SJSA1 (cell line): ENCODE results near the gene TBC1D25. TPM values are rescaled to one million over a fixed set of nuclear protein-coding genes. Genes with fewer than 3 reads are reported as not detected.
A peak's percentile ranks its signal among the peaks of the same experiment; 100 is the strongest.
"Not testable (repeated sequence)": the region's sequence is repeated elsewhere in the genome, so short reads cannot be mapped to it uniquely, and the experiment has no call there.

Experiments
- DNase-seq, 2 experiments: peaks; one replicate each; pipeline ENCODE4 v3.0.0-alpha.2; 2015 to 2020; ENCODE audit warnings: low spot score in 2 of 2, low read depth in 1 of 2
- H3K27ac ChIP-seq: fragments of 250-450 bp; sonication (Bioruptor Pico); 2 replicates; pipeline ENCODE4 v1.5.1; 2020; ENCODE audit warnings: mild to moderate bottlenecking, moderate library complexity
- H3K27me3 ChIP-seq: fragments of 250-450 bp; sonication (Bioruptor Pico); replicated peaks from 2 replicates; pipeline ENCODE4 v1.5.1; 2020; ENCODE audit warnings: mild to moderate bottlenecking, moderate library complexity
- H3K36me3 ChIP-seq: fragments of 250-450 bp; sonication (Bioruptor Pico); 2 replicates; pipeline ENCODE4 v1.5.1; 2020; ENCODE audit warnings: mild to moderate bottlenecking
- H3K4me1 ChIP-seq: fragments of 250-450 bp; sonication (Bioruptor Pico); replicated peaks from 2 replicates; pipeline ENCODE4 v1.6.1; 2021; ENCODE audit warnings: mild to moderate bottlenecking
- H3K4me3 ChIP-seq: fragments of 250-450 bp; sonication (Bioruptor Pico); 2 replicates; pipeline ENCODE4 v1.5.1; 2020; ENCODE audit warnings: mild to moderate bottlenecking
- H3K9me3 ChIP-seq: fragments of 250-450 bp; sonication (Bioruptor Pico); replicated peaks from 2 replicates; pipeline ENCODE4 v1.5.1; 2020; ENCODE audit warnings: mild to moderate bottlenecking
- total RNA-seq: library from RNA; depleted of rRNA; stranded (reverse); fragments of >200 nt; shearing (Covaris generic); gene quantifications from 2 replicates; pipeline ENCODE4 v1.2.3, GENCODE V29; 2014

Gene TBC1D25
- total RNA-seq, 1 experiment from 2014 or later: 6.5 TPM

DNA sequence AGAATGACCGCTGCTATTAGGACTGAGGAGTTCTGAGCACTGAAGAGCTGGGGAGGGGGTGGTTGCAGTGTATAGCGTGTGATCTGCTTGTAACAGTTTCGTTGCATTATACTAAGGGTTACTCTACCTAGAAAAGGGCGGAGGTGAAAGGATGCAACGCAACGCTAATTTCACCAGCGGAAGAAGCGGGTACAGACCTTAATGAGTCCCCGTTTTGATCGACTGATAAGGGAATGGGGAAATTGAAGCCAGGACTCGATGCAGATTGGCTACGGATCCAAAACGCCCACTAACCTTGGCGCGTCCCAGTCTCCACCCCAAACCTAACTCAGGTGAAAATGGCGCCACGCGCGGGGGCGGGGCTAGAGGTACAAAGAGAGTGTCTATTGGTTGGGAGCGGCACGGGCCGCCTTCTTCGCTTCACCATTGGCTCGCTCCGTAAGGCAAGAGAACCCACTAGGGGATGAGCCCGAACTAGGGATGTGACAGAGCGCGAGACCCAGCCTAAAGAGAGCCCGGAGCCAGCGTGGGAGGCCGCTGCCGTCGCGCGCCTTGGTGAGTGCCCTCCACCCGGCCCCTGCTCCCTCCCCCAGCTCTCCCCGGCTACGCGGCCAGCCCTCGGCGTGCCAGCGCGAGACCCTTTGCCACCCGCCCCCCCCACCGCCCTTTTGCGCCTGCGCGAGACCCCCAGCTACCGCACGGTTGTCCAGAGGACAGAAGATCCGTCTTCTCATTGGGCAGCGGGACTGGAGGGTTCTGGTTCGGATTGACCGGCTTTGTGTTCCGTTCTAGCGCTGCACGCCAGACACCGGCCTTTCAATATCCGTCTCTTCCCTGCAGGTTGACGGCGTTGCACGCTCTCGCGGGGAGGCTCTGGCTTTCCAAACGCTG is 17.9 kb upstream of the TBC1D25 start, which contains the start of gene EBP:
TSS of gene EBP (plus strand) at position 456 of the 891 bp plus-strand sequence. CDS start 1,964 bp downstream, outside the sequence.
- H3K27ac ChIP-seq: no peak within 1 kb of the TSS
- H3K36me3 ChIP-seq: peaks cover 4% of the 10 kb centered on the region; the same call in 1 of the 2 replicates
- H3K27me3 ChIP-seq: no peaks in the 10 kb centered on the region
- peak; percentile 62 to 81 for DNase-seq
- peak within 1 kb of the TSS; percentile 50 for H3K4me3 ChIP-seq
- H3K9me3 ChIP-seq: no peaks in the 10 kb centered on the region
- no peaks in the 10 kb centered on the region for H3K4me1 ChIP-seq

DNA sequence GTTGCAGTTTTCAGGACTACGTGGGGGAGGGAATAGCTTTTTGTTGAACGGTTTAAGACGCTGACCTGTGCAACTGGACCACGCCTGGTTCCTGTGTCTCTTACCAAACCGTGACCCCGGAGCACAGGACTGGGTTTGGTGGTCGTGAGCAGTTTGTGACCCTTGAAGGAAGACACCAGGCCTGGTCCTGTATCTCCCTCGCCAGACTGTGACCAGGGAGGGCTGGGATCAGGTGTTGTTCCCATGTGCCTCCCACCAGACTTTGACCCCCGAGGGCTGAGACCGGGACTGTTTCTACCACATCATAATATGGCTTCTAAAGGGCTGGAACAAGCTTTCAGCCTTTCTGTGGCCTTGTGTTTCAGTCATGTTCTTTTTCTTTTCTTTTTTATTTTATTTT is 17.2 kb upstream of the TBC1D25 start:
- peak overlapping the region; percentile 50 for H3K4me3 ChIP-seq
- H3K4me1 ChIP-seq: no peaks in the 10 kb centered on the region
- peak in 1 of 2 experiments; percentile 11 for DNase-seq
- H3K27ac ChIP-seq: no peak overlapping the region
- H3K27me3 ChIP-seq: no peaks in the 10 kb centered on the region
- H3K9me3 ChIP-seq: no peaks in the 10 kb centered on the region
- H3K36me3 ChIP-seq: peaks cover 9% of the 10 kb centered on the region; the same call in 1 of the 2 replicates

DNA sequence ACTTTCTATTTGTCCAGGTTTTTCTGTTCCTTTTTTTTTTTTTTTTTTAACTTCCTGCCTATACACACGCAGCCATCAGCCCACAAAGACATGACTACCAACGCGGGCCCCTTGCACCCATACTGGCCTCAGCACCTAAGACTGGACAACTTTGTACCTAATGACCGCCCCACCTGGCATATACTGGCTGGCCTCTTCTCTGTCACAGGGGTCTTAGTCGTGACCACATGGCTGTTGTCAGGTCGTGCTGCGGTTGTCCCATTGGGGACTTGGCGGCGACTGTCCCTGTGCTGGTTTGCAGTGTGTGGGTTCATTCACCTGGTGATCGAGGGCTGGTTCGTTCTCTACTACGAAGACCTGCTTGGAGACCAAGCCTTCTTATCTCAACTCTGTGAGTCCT is 15.8 kb upstream of the TBC1D25 start:
- Histone ChIP-seq H3K9me3 (no peaks in the 10 kb centered on the region), H3K36me3 (peaks cover 11% of the 10 kb centered on the region; the same call in 1 of the 2 replicates), H3K27ac (no peak overlapping the region)

DNA sequence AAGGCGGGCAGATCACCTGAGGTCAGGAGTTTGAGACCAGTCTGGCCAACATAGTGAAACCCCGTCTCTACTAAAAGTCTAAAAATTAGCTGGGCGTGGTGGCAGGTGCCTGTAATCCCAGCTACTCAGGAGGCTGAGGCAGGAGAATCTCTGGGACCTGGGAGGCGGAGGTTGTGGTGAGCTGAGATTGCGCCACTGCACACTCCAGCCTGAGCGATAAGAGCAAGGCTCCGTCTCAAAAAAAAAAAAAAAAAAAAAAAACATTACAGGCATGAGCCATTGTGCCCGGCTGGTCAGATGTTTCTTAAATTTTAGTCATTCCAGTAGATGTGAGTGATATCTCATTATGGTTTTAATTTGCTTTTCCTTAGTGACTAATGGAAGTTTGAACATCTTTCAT is 13.7 kb upstream of the TBC1D25 start:
- H3K27me3 ChIP-seq, DNase-seq, H3K27ac ChIP-seq, H3K4me3 ChIP-seq, H3K9me3 ChIP-seq, H3K4me1 ChIP-seq: not testable (repeated sequence)
- peaks cover 11% of the 10 kb centered on the region; the same call in 1 of the 2 replicates for H3K36me3 ChIP-seq

More for the DNA sequence above, 15.8 kb upstream of the TBC1D25 start:
- Histone ChIP-seq H3K27me3 (no peaks in the 10 kb centered on the region), H3K4me1 (no peaks in the 10 kb centered on the region), H3K4me3 (no peak overlapping the region)
- DNase-seq: no peak

DNA sequence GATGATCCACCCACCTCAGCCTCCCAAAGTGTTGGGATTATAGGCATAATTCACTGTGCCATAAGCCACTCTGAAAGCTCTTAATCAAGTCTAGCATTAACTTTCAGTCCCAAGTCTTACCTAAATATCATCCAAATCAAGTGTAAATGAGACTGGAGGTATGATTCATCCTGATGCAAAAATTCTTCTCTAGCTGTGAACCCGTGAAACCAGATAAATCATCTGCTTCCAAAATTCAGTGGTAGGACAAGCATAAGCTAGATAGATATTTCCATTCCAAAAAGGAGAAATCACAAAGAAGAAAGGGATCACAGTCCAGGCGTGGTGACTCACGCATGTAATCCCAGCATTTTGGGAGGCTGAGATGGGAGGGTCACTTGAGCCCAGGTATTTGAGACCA is 8.8 kb upstream of the TBC1D25 start:
- no peak for DNase-seq
- Histone ChIP-seq H3K27me3 (no peaks in the 10 kb centered on the region), H3K4me1 (peaks cover 16% of the 10 kb centered on the region), H3K36me3 (peaks cover 8% of the 10 kb centered on the region; the same call in 1 of the 2 replicates), H3K9me3 (no peaks in the 10 kb centered on the region), H3K27ac (0 out of 2 replicates have a peak overlapping the region, but pooled peaks have one; percentile 74), H3K4me3 (no peak overlapping the region)

GRCh38 chrX:48531358-48531959 is 8.1 kb upstream of the TBC1D25 start:
- Histone ChIP-seq H3K4me3 (no peak overlapping the region), H3K27ac (peak overlapping the region; percentile 74), H3K36me3 (peaks cover 8% of the 10 kb centered on the region; the same call in 1 of the 2 replicates), H3K27me3 (no peaks in the 10 kb centered on the region), H3K9me3 (no peaks in the 10 kb centered on the region), H3K4me1 (peaks cover 16% of the 10 kb centered on the region)
- DNase-seq: peak; percentile 52 to 57

GRCh38 chrX:48532161-48532560 is 7.4 kb upstream of the TBC1D25 start:
- DNase-seq: no peak

DNA sequence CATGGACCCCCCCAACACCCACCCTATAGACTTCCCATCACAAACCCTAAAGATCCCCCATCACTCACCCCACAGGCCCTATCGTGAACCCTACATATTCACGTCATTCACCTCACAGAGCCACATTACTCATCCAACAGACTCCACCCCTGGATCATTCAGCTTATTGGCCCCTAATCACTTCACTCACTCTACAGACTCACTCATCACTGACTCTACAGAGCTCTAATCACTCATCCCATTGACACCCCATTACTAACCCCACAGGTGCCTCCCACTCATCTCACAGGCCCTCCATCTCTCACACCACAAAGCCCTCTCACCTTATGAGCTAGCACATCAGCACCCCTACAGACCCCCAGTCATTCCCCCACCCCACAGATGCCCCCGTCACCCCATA is 6.3 kb upstream of the TBC1D25 start:
- Histone ChIP-seq H3K36me3 (no peaks in the 10 kb centered on the region), H3K4me3 (no peak overlapping the region), H3K9me3 (no peaks in the 10 kb centered on the region), H3K4me1 (peaks cover 16% of the 10 kb centered on the region), H3K27ac (no peak overlapping the region), H3K27me3 (no peaks in the 10 kb centered on the region)
- DNase-seq: no peak

More at GRCh38 chrX:48532161-48532560, 7.4 kb upstream of the TBC1D25 start:
- H3K4me1 ChIP-seq: peaks cover 16% of the 10 kb centered on the region
- no peaks in the 10 kb centered on the region for H3K9me3 ChIP-seq
- no peaks in the 10 kb centered on the region for H3K27me3 ChIP-seq
- no peak overlapping the region for H3K4me3 ChIP-seq
- H3K27ac ChIP-seq: peak overlapping the region; percentile 74
- peaks cover 2% of the 10 kb centered on the region; the same call in 1 of the 2 replicates for H3K36me3 ChIP-seq

- Histone ChIP-seq H3K27me3 (no peaks in the 10 kb centered on the region), H3K27ac (peak overlapping the region; percentile 68)
Measured at GRCh38 chrX:48538641-48539344, 721 bp upstream of the TBC1D25 start.

GRCh38 chrX:48540028-48540375 is 488 bp downstream of the TBC1D25 start:
- peak overlapping the region; percentile 62 for H3K4me3 ChIP-seq
- H3K27me3 ChIP-seq: no peaks in the 10 kb centered on the region
- peak in 1 of 2 experiments; percentile 48 for DNase-seq
- peaks cover 10% of the 10 kb centered on the region for H3K4me1 ChIP-seq
- H3K9me3 ChIP-seq: no peaks in the 10 kb centered on the region
- peak overlapping the region; percentile 68 for H3K27ac ChIP-seq
- H3K36me3 ChIP-seq: 0 out of 2 replicates have a peak, but pooled peaks cover 2% of the 10 kb centered on the region

More at GRCh38 chrX:48538641-48539344, 721 bp upstream of the TBC1D25 start:
- DNase-seq: no peak
- no peaks in the 10 kb centered on the region for H3K9me3 ChIP-seq
- H3K4me1 ChIP-seq: peaks cover 10% of the 10 kb centered on the region
- H3K4me3 ChIP-seq: peak overlapping the region; percentile 62
- H3K36me3 ChIP-seq: 0 out of 2 replicates have a peak, but pooled peaks cover 2% of the 10 kb centered on the region

DNA sequence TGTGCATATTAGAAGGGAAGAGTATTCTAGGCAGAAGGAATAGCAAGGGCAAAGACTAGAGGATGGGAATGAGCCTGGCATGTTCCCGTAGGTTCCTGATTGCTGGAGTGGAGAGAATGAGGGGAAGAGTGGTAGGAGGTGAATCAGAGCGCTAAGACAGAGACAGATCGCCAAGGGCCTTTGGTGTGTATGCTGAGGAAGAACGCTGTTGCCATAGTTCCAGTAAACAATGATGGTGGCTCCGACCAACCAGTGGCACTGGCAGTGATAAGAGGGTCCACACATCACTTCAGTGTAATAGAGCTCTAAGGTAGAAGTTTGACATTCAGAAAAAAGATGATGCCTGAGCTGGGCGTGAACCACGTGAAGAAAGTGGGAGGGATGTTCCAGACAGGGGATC is 966 bp downstream of the TBC1D25 start:
- DNase-seq: no peak
- H3K9me3 ChIP-seq: no peaks in the 10 kb centered on the region
- peak overlapping the region; percentile 68; the same call in 1 of the 2 replicates for H3K27ac ChIP-seq
- H3K36me3 ChIP-seq: peaks cover 4% of the 10 kb centered on the region; the same call in 1 of the 2 replicates
- H3K4me1 ChIP-seq: peaks cover 10% of the 10 kb centered on the region
- H3K4me3 ChIP-seq: peak overlapping the region; percentile 62
- H3K27me3 ChIP-seq: no peaks in the 10 kb centered on the region

- Histone ChIP-seq H3K4me3 (no peak overlapping the region), H3K4me1 (peaks cover 10% of the 10 kb centered on the region), H3K9me3 (no peaks in the 10 kb centered on the region), H3K36me3 (peaks cover 6% of the 10 kb centered on the region; the same call in 1 of the 2 replicates), H3K27me3 (no peaks in the 10 kb centered on the region), H3K27ac (no peak overlapping the region)
- DNase-seq: no peak
Measured at GRCh38 chrX:48541140-48541814, 1.8 kb downstream of the TBC1D25 start.

DNA sequence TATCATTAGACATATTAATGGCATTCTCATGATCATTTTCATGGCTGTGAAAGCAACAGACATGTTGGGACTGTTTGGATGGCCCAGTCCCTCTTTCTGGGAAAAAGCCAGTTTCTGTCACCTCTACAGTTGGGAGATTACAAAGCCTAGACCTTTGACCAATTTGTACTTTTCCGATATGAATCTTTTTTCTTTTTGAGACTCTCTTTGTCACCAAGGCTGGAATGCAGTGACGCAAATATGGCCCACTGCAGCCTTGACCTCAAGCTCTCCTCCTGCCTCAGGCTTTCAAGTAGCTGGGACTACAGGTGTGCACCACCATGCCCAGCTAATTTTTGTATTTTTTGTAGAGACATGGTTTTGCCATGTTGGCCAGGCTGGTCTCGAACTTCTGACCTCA is 9.4 kb downstream of the TBC1D25 start:
- no peaks in the 10 kb centered on the region for H3K27me3 ChIP-seq
- H3K4me3 ChIP-seq: no peak overlapping the region
- no peak for DNase-seq
- no peak overlapping the region for H3K27ac ChIP-seq
- H3K36me3 ChIP-seq: peaks cover 7% of the 10 kb centered on the region; the same call in 1 of the 2 replicates
- H3K9me3 ChIP-seq: no peaks in the 10 kb centered on the region
- no peaks in the 10 kb centered on the region for H3K4me1 ChIP-seq
